ENCODE results near the gene TTC33. TPM values are rescaled to one million over a fixed set of nuclear protein-coding genes. Genes with fewer than 3 reads are reported as not detected.

The TTC33 gene
- total RNA-seq, 2 donors from 2014 or later: 13.5 to 19.3 TPM

- H3K27me3 ChIP-seq (ENCODE audit: control insufficient read depth, insufficient read depth, low read length, poor library complexity, severe bottlenecking): no peaks in the 10 kb centered on the region
- no peak overlapping the region for H3K27ac ChIP-seq (ENCODE audit: low read depth, low read length)
- no peak for TF ChIP-seq CTCF (conservative IDR thresholded peaks at IDR 0.05)
- H3K9me3 ChIP-seq (ENCODE audit: control insufficient read depth, low read length): no peaks in the 10 kb centered on the region
- WGBS, 2 experiments (ENCODE audit: insufficient coverage in 1 of 2, insufficient read length in 1 of 2): 93 to 98% methylated on average over 2 to 3 of the region's 3 CpGs
- Mint-ChIP-seq H3K27ac (no peak overlapping the region), H3K36me3 (ENCODE audit: low read depth) (no peaks in the 10 kb centered on the region), H3K4me3 (no peak overlapping the region), H3K9me3 (no peaks in the 10 kb centered on the region), H3K27me3 (ENCODE audit: insufficient read depth) (no peaks in the 10 kb centered on the region), H3K4me1 (no peaks in the 10 kb centered on the region)
- no peak overlapping the region for H3K9ac ChIP-seq (ENCODE audit: extremely low read depth, low read length, poor library complexity, severe bottlenecking)
- H3K36me3 ChIP-seq (ENCODE audit: control insufficient read depth, insufficient read depth, low read length): no peaks in the 10 kb centered on the region
- H3K4me1 ChIP-seq (ENCODE audit: control insufficient read depth, insufficient read depth, low read length): no peaks in the 10 kb centered on the region
- no peak for DNase-seq
- no peak overlapping the region for H3K4me3 ChIP-seq (ENCODE audit: low read length)
Observed at GRCh38 chr5:40651201-40651600, 104.6 kb downstream of the TTC33 start.

DNA sequence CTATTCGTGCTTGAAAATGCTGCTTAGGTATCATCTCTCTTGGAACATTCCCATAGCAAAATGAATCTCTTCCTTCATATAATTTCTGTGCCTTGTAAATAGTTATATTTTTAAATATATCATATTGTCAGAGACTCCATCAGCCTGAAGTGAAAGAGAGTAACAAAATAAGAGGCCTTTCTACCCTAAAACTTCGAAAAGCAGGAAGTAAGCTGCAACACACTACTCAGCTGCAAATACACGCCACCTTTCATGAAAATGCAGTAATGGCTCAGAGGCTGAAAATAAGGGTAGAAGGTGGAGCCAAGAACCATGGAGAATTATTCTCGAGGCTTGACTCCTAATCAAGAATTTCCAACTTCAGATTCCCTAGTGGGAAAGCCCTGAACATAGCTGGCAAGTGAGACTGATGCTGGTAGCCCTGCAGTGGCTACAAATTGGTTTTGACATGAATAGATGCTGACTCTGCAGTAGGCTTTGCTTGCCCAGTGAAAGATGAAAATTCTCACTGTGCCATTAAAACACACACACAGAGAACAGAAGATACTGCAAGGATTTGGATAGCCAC is 106.2 kb downstream of the TTC33 start:
- no peaks in the 10 kb centered on the region for H3K4me1 Mint-ChIP-seq
- no peak for DNase-seq
- WGBS, 2 experiments (ENCODE audit: insufficient coverage in 1 of 2, insufficient read length in 1 of 2): 93 to 100% methylated on average over 4 of the region's 4 CpGs
- Histone ChIP-seq H3K27me3 (ENCODE audit: control insufficient read depth, insufficient read depth, low read length, poor library complexity, severe bottlenecking) (no peaks in the 10 kb centered on the region), H3K4me1 (ENCODE audit: control insufficient read depth, insufficient read depth, low read length) (no peaks in the 10 kb centered on the region), H3K9me3 (ENCODE audit: control insufficient read depth, low read length) (no peaks in the 10 kb centered on the region), H3K9ac (ENCODE audit: extremely low read depth, low read length, poor library complexity, severe bottlenecking) (no peak overlapping the region), H3K4me3 (ENCODE audit: low read length) (no peak overlapping the region), H3K27ac (ENCODE audit: low read depth, low read length) (no peak overlapping the region), H3K36me3 (ENCODE audit: control insufficient read depth, insufficient read depth, low read length) (no peaks in the 10 kb centered on the region)
- H3K36me3 Mint-ChIP-seq (ENCODE audit: low read depth): no peaks in the 10 kb centered on the region
- no peaks in the 10 kb centered on the region for H3K27me3 Mint-ChIP-seq (ENCODE audit: insufficient read depth)
- no peak for TF ChIP-seq CTCF (conservative IDR thresholded peaks at IDR 0.05)
- H3K27ac Mint-ChIP-seq: no peak overlapping the region
- no peak overlapping the region for H3K4me3 Mint-ChIP-seq
- H3K9me3 Mint-ChIP-seq: no peaks in the 10 kb centered on the region

- 94 to 100% methylated on average over 1 of the region's 1 CpG for WGBS, 2 experiments (ENCODE audit: insufficient coverage in 1 of 2, insufficient read length in 1 of 2)
- Mint-ChIP-seq H3K27ac (no peak overlapping the region), H3K36me3 (ENCODE audit: low read depth) (no peaks in the 10 kb centered on the region), H3K9me3 (peaks cover 4% of the 10 kb centered on the region), H3K4me1 (no peaks in the 10 kb centered on the region), H3K4me3 (no peak overlapping the region), H3K27me3 (ENCODE audit: insufficient read depth) (no peaks in the 10 kb centered on the region)
- no peak for DNase-seq
- Histone ChIP-seq H3K27ac (ENCODE audit: low read depth, low read length) (no peak overlapping the region), H3K27me3 (ENCODE audit: control insufficient read depth, insufficient read depth, low read length, poor library complexity, severe bottlenecking) (no peaks in the 10 kb centered on the region), H3K4me1 (ENCODE audit: control insufficient read depth, insufficient read depth, low read length) (no peaks in the 10 kb centered on the region), H3K4me3 (ENCODE audit: low read length) (no peak overlapping the region), H3K36me3 (ENCODE audit: control insufficient read depth, insufficient read depth, low read length) (no peaks in the 10 kb centered on the region), H3K9me3 (ENCODE audit: control insufficient read depth, low read length) (no peaks in the 10 kb centered on the region), H3K9ac (ENCODE audit: extremely low read depth, low read length, poor library complexity, severe bottlenecking) (no peak overlapping the region)
- no peak for TF ChIP-seq CTCF (conservative IDR thresholded peaks at IDR 0.05)
Observed at GRCh38 chr5:40648150-40648549, 107.6 kb downstream of the TTC33 start.

Measured in endodermal cell (in vitro differentiated cells).